H1 (cell line): ENCODE results near the gene TYW5. TPM values are rescaled to one million over a fixed set of nuclear protein-coding genes. Genes with fewer than 3 reads are reported as not detected.

Experiments used
- CTCF ChIA-PET: fragments of 300-600 bp; sonication (Branson Sonifier 250); formaldehyde crosslinking; loops from one replicate; lab custom pipeline; 2021; ENCODE audit not compliant: partially characterized antibody; lab: Charles Lee
- POLR2A ChIA-PET: fragments of 300-600 bp; sonication (Branson Sonifier 250); formaldehyde crosslinking; loops from one replicate; lab custom pipeline; 2021; ENCODE audit warnings: inconsistent platforms; ENCODE audit not compliant: partially characterized antibody; lab: Charles Lee
- DNase-seq, 2 experiments: peaks; one replicate each; pipeline versions ENCODE4 v3.0.0 to v3.0.0-alpha.2; 2010 to 2022; ENCODE audit warnings: low spot score in 2 of 2, low read depth in 1 of 2, mixed read lengths in 1 of 2
- FAIRE-seq: peaks from 2 replicates; lab custom pipeline; 2011; peaks lifted over from hg19 to GRCh38; lab: Jason Lieb, UNC
- H2AFZ ChIP-seq: 2 replicates; pipeline ENCODE4 v1.8.1; 2012; ENCODE audit warnings: low read length, inconsistent platforms
- H2AK5ac ChIP-seq: 2 replicates; pipeline ENCODE4 v1.6.1; 2013; ENCODE audit warnings: low read depth, low read length
- H2BK120ac ChIP-seq: replicated peaks from 2 replicates; pipeline ENCODE3; 2013; ENCODE audit warnings: low read depth, low read length, inconsistent platforms
- H2BK12ac ChIP-seq: 2 replicates; pipeline ENCODE4 v1.6.1; 2013; ENCODE audit warnings: low read depth, low read length
- H2BK15ac ChIP-seq: 2 replicates; pipeline ENCODE4 v1.6.1; 2013; ENCODE audit warnings: low read length
- H2BK20ac ChIP-seq: 2 replicates; pipeline ENCODE4 v1.6.1; 2013; ENCODE audit warnings: low read length
- H2BK5ac ChIP-seq: 2 replicates; pipeline ENCODE4 v1.6.1; 2013; ENCODE audit warnings: low read depth, low read length
- H3K14ac ChIP-seq: 2 replicates; pipeline ENCODE4 v1.6.1; 2013; ENCODE audit warnings: inconsistent platforms; ENCODE audit not compliant: insufficient read length
- H3K18ac ChIP-seq: 2 replicates; pipeline ENCODE4 v1.6.1; 2013; ENCODE audit warnings: low read length; ENCODE audit errors: extremely low read depth
- H3K23ac ChIP-seq: 2 replicates; pipeline ENCODE4 v1.6.1; 2013; ENCODE audit warnings: inconsistent platforms; ENCODE audit not compliant: insufficient read length
- H3K23me2 ChIP-seq: 2 replicates; pipeline ENCODE4 v1.6.1; 2013; ENCODE audit warnings: low read depth, low read length
- H3K27ac ChIP-seq: 2 replicates; pipeline ENCODE4 v1.6.1; 2011; ENCODE audit warnings: low read depth, low read length, inconsistent platforms
- H3K27me3 ChIP-seq, 4 experiments: replicated peaks in 1 of 4; 1 replicate in 1 of 4; 2 replicates in 3 of 4; pipeline versions ENCODE4 v1.6.1 to v1.8.1; 2011 to 2013; ENCODE audit warnings: low read length in 3 of 4, mild to moderate bottlenecking in 3 of 4, inconsistent platforms in 2 of 4, mixed read lengths in 2 of 4, moderate library complexity in 1 of 4; ENCODE audit not compliant: control insufficient read depth in 3 of 4, insufficient read depth in 3 of 4; ENCODE audit errors: extremely low read depth in 1 of 4
- H3K36me3 ChIP-seq, 4 experiments: 2 replicates each; pipeline versions ENCODE4 v1.6.1 to v1.8.1; 2011 to 2013; ENCODE audit warnings: mild to moderate bottlenecking in 4 of 4, low read length in 3 of 4, moderate library complexity in 2 of 4, control low read depth in 1 of 4, inconsistent platforms in 1 of 4; ENCODE audit not compliant: insufficient read depth in 4 of 4, control insufficient read depth in 2 of 4
- H3K4ac ChIP-seq: replicated peaks from 2 replicates; pipeline ENCODE3; 2013; ENCODE audit warnings: low read length, low read depth, mixed read lengths, inconsistent platforms; ENCODE audit not compliant: insufficient read length
- H3K4me1 ChIP-seq, 4 experiments: replicated peaks in 1 of 4; 1 replicate in 1 of 4; 2 replicates in 3 of 4; pipeline versions ENCODE4 v1.6.1 to v1.8.1; 2011 to 2013; ENCODE audit warnings: low read length in 3 of 4, inconsistent platforms in 2 of 4, mixed read lengths in 1 of 4; ENCODE audit not compliant: insufficient read depth in 4 of 4, control insufficient read depth in 3 of 4
- H3K4me2 ChIP-seq, 2 experiments: 2 replicates each; pipeline versions ENCODE4 v1.6.1 to v1.8.1; 2011 to 2013; ENCODE audit warnings: low read depth in 2 of 2, low read length in 2 of 2, control low read depth in 1 of 2, inconsistent platforms in 1 of 2, mild to moderate bottlenecking in 1 of 2; ENCODE audit not compliant: insufficient read depth in 1 of 2
- H3K4me3 ChIP-seq, 4 experiments: fragments of 200-600, 300-600 bp in 1 of 4; sonication (generic), shearing (Covaris generic), sonication (Bioruptor Twin) in 1 of 4; 2 replicates each; pipeline versions ENCODE4 v1.5.1 to v1.8.1; 2011 to 2016; ENCODE audit warnings: low read length in 4 of 4, low read depth in 3 of 4, control low read depth in 2 of 4, inconsistent platforms in 2 of 4, mild to moderate bottlenecking in 2 of 4, mixed read lengths in 1 of 4, moderate library complexity in 1 of 4; ENCODE audit not compliant: insufficient read depth in 2 of 4; ENCODE audit errors: extremely low read depth in 1 of 4
- H3K56ac ChIP-seq: replicated peaks from 2 replicates; pipeline ENCODE3; 2013; ENCODE audit warnings: low read depth, mild to moderate bottlenecking, mixed read lengths, low read length, inconsistent platforms; ENCODE audit not compliant: insufficient read length
- H3K79me1 ChIP-seq: 2 replicates; pipeline ENCODE4 v1.6.1; 2013; ENCODE audit warnings: low read depth, low read length, control low read depth
- H3K79me2 ChIP-seq, 2 experiments: 2 replicates each; pipeline versions ENCODE4 v1.6.1 to v1.8.1; 2012 to 2013; ENCODE audit warnings: low read length in 2 of 2, mild to moderate bottlenecking in 2 of 2, inconsistent platforms in 1 of 2; ENCODE audit not compliant: insufficient read depth in 2 of 2, control insufficient read depth in 1 of 2
- H3K9ac ChIP-seq, 4 experiments: replicated peaks in 1 of 4; 1 replicate in 1 of 4; 2 replicates in 3 of 4; pipeline versions ENCODE4 v1.6.1 to v1.8.1; 2011 to 2013; ENCODE audit warnings: low read depth in 3 of 4, low read length in 3 of 4, control low read depth in 2 of 4, mild to moderate bottlenecking in 2 of 4, moderate library complexity in 2 of 4, inconsistent platforms in 1 of 4; ENCODE audit errors: extremely low read depth in 1 of 4
- H3K9me3 ChIP-seq, 2 experiments: 2 replicates each; pipeline versions ENCODE4 v1.6.1 to v1.8.1; 2012 to 2013; ENCODE audit warnings: mild to moderate bottlenecking in 2 of 2, moderate library complexity in 2 of 2, control low read depth in 1 of 2, inconsistent platforms in 1 of 2, low read depth in 1 of 2, low read length in 1 of 2, mixed read lengths in 1 of 2; ENCODE audit not compliant: insufficient read depth in 2 of 2
- H4K20me1 ChIP-seq, 2 experiments: replicated peaks in 1 of 2; 2 replicates each; pipeline versions ENCODE3 to v1.8.1; 2011 to 2013; ENCODE audit warnings: inconsistent platforms in 2 of 2, low read length in 2 of 2, mild to moderate bottlenecking in 1 of 2; ENCODE audit not compliant: insufficient read depth in 2 of 2, control insufficient read depth in 1 of 2
- H4K5ac ChIP-seq: 2 replicates; pipeline ENCODE4 v1.6.1; 2013; ENCODE audit warnings: low read length, low read depth, mixed read lengths, inconsistent platforms; ENCODE audit not compliant: insufficient read length
- H4K8ac ChIP-seq: 2 replicates; pipeline ENCODE4 v1.8.0; 2013; ENCODE audit warnings: mild to moderate bottlenecking, moderate library complexity, low read length, inconsistent platforms; ENCODE audit not compliant: insufficient read depth; ENCODE audit errors: extremely low read depth
- H4K91ac ChIP-seq: replicated peaks from 2 replicates; pipeline ENCODE3; 2013; ENCODE audit warnings: low read length, mixed read lengths, inconsistent platforms; ENCODE audit not compliant: insufficient read length
- BACH1 ChIP-seq: IDR thresholded peaks from 2 replicates; pipeline ENCODE4 v1.6.1; 2012; ENCODE audit warnings: low read length, improper control_type of control experiment
- CBX5 ChIP-seq: fragments of 300-800, 300-1000 bp; sonication (generic); IDR thresholded peaks from 2 replicates; pipeline ENCODE4 v1.7.1; 2016; ENCODE audit warnings: antibody characterized with exemption, low read length, low read depth
- HDAC6 ChIP-seq: IDR thresholded peaks from one replicate; pipeline ENCODE4 v1.7.1; 2012; ENCODE audit warnings: low read depth, mild to moderate bottlenecking, inconsistent platforms, low read length, moderate library complexity
- POLR2A ChIP-seq, 2 experiments: IDR thresholded peaks; 1 replicate in 1 of 2; 2 replicates in 1 of 2; pipeline ENCODE4 v1.6.1; 2011; ENCODE audit warnings: low read depth in 2 of 2, low read length in 2 of 2, mild to moderate bottlenecking in 2 of 2; ENCODE audit errors: control extremely low read depth in 1 of 2
- POLR2AphosphoS5 ChIP-seq: IDR thresholded peaks from 2 replicates; pipeline ENCODE4 v1.6.1; 2011; ENCODE audit warnings: low read depth, low read length
- RFX5 ChIP-seq: IDR thresholded peaks from 2 replicates; pipeline ENCODE4 v1.6.1; 2011; ENCODE audit warnings: low read depth, low read length, improper control_type of control experiment, borderline replicate concordance
- SIRT6 ChIP-seq: IDR thresholded peaks from one replicate; pipeline ENCODE4 v1.7.1; 2012; ENCODE audit warnings: low read length, inconsistent platforms
- SUZ12 ChIP-seq: fragments of 200-600 bp; sonication (generic); IDR thresholded peaks from 2 replicates; pipeline ENCODE4 v1.6.1; 2012; ENCODE audit warnings: mild to moderate bottlenecking, inconsistent platforms, low read length, moderate library complexity, mixed read lengths
- TAF1 ChIP-seq: IDR thresholded peaks from 2 replicates; pipeline ENCODE4 v1.6.1; 2011; ENCODE audit warnings: mild to moderate bottlenecking, low read depth, low read length
- TCF12 ChIP-seq: IDR thresholded peaks from 2 replicates; pipeline ENCODE4 v1.6.1; 2011; ENCODE audit warnings: low read depth, mild to moderate bottlenecking, low read length
- WGBS, 2 experiments: shearing (Covaris generic) in 1 of 2; methylation state at CpG; one replicate each; pipeline versions ENCODE4 v1.1.6 to v1.1.7; 2013 to 2015; ENCODE audit warnings: low lambda C conversion rate in 2 of 2, mixed read lengths in 2 of 2, inconsistent platforms in 1 of 2, low coverage in 1 of 2, missing lambda C conversion rate in 1 of 2; ENCODE audit not compliant: insufficient replicate concordance in 2 of 2, insufficient coverage in 1 of 2, insufficient read length in 1 of 2; ENCODE audit errors: extremely low coverage in 1 of 2, missing lambda C conversion rate in 1 of 2; 5-methylcytosine and 5-hydroxymethylcytosine counted together
- polyA plus RNA-seq, 7 experiments: library from polyadenylated mRNA; depleted of rRNA in 3 of 7; stranded (reverse) in 5 of 7; unstranded in 2 of 7; fragments of >200 nt in 5 of 7; fragments of 200-250 nt in 2 of 7; gene quantifications; 1 replicate in 5 of 7; 2 replicates in 1 of 7; 4 replicates in 1 of 7; pipeline versions ENCODE4 v1.2.1 to v1.2.3, GENCODE V29; 2011 to 2013; ENCODE audit warnings: missing spikeins in 2 of 7, mixed read lengths in 2 of 7
- total RNA-seq: library from RNA; stranded (reverse); fragmentation: NEBNext Ultra II Directional; extraction: Animal tissue kit (Norgen Biotek cat#: 25700); gene quantifications from 2 replicates; pipeline ENCODE4 v1.2.1, GENCODE V29; 2021

The TYW5 gene
- total and polyA plus RNA-seq, 2 of the 8 experiments (the other 6 are each of a cell fraction or from before 2014, with no cell fraction given): 5.4 to 11.3 TPM

DNA sequence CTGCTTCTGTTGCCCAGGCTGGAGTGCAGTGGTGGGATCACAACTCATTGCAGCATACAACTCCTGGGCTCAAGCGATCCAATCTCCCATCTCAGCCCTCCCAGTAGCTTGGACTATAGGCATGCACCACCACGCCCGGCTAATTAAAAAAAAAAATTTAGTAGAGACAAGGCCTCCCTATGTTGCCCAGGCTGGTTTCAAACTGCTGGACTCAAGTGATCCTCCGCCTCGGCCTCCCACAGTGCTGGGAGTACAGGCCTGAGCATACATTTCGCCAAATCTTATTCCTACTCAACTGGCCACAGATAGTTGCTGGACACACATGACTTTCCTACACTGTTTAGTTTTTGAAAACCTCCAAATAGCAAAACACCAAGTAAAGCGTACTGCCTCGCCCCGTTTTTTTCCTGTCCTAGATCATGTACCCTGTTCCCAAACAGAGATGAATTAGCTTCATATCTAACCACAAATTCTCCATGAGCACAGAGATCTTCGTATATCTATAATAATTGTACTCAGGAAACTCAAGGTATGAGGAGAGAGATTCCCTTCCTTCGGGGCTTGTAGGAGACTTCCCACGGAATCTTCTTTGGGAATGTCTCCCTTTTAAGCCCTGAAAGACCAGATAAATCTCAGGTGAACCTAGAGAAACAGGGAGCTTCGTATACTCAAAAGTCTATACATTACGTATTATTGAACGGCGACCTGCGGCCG, 44.8 kb downstream of the TYW5 start:
- H4K91ac ChIP-seq: no peak overlapping the region
- no peak overlapping the region; the same call in 1 of the 2 replicates for H2BK5ac ChIP-seq
- peak overlapping the region; percentile 81 to 89 for H3K4me2 ChIP-seq
- H3K23me2 ChIP-seq: no peaks in the 10 kb centered on the region; the same call in none of the 2 replicates
- FAIRE-seq: no peak
- H3K56ac ChIP-seq: no peak overlapping the region
- H3K36me3 ChIP-seq: peaks cover 0 to 15% (median 3%) of the 10 kb centered on the region in 4 experiments; a peak in 4 of 8 replicates
- peak overlapping the region; percentile 39; the same call in 1 of the 2 replicates for H3K18ac ChIP-seq
- H4K8ac ChIP-seq: peak overlapping the region; percentile 77
- CTCF ChIA-PET: interaction anchor here (0.7 to 1.2 kb wide), 3 partner anchors 27 to 439 kb away, joined by 3 read pairs; no protein-coding TSS in a partner anchor
- H4K20me1 ChIP-seq: peaks cover 1% of the 10 kb centered on the region in 2 experiments
- peaks cover 0 to 3% (median 0%) of the 10 kb centered on the region in 4 experiments; a peak in 2 of 7 replicates for H3K4me1 ChIP-seq
- no peak for DNase-seq
- no peak for TF ChIP-seq POLR2A (IDR thresholded peaks at IDR 0.05; ENCODE audit: control extremely low read depth in 1 of 2, low read depth in 2 of 2, low read length in 2 of 2)
- TF ChIP-seq TAF1: no peak
- TF ChIP-seq RFX5: no peak
- TF ChIP-seq TCF12: no peak
- TF ChIP-seq SUZ12: no peak
- no peak for TF ChIP-seq SIRT6
- TF ChIP-seq BACH1: no peak
- TF ChIP-seq CBX5: no peak
- no peak for TF ChIP-seq POLR2AphosphoS5
- no peak for TF ChIP-seq HDAC6
- H3K23ac ChIP-seq: no peak overlapping the region
- no peaks in the 10 kb centered on the region for H3K9me3 ChIP-seq
- peak overlapping the region; percentile 67 for H4K5ac ChIP-seq
- no peak overlapping the region for H2BK120ac ChIP-seq
- H3K79me1 ChIP-seq: no peaks in the 10 kb centered on the region
- H2BK20ac ChIP-seq: no peak overlapping the region
- H2BK15ac ChIP-seq: no peak overlapping the region
- H3K9ac ChIP-seq: peak overlapping the region; percentile 34 to 72 (median 58)
- H3K4me3 ChIP-seq: peak overlapping the region; percentile 51 to 97 (median 74)
- peak overlapping the region; percentile 98 for H2AFZ ChIP-seq
- WGBS, 2 experiments: 41% methylated on average over 18 of the region's 18 CpGs; no CpG with 5 or more reads in 1 of the 2 experiments
- no peak overlapping the region for H3K14ac ChIP-seq
- H3K4ac ChIP-seq: no peak overlapping the region
- H3K79me2 ChIP-seq: peaks cover 28 to 37% of the 10 kb centered on the region in 2 experiments
- H2AK5ac ChIP-seq: no peak overlapping the region
- H3K27ac ChIP-seq: peak overlapping the region; percentile 77
- POLR2A ChIA-PET: interaction anchor here (0.8 to 2.7 kb wide), 12 partner anchors 8 to 123 kb away, joined by 3 to 14 read pairs (median 5); no protein-coding TSS in a partner anchor
- no peaks in the 10 kb centered on the region for H3K27me3 ChIP-seq
- peak overlapping the region; percentile 3; the same call in 1 of the 2 replicates for H2BK12ac ChIP-seq
